ENCODE results near the gene DUSP9.

GRCh38 chrX:153620576-153620975 lies 26.4 kb upstream of the DUSP9 start:
- TF ChIP-seq POLR2A (IDR thresholded peaks at IDR 0.05) = no peak
- TF ChIP-seq, protein P1, sequence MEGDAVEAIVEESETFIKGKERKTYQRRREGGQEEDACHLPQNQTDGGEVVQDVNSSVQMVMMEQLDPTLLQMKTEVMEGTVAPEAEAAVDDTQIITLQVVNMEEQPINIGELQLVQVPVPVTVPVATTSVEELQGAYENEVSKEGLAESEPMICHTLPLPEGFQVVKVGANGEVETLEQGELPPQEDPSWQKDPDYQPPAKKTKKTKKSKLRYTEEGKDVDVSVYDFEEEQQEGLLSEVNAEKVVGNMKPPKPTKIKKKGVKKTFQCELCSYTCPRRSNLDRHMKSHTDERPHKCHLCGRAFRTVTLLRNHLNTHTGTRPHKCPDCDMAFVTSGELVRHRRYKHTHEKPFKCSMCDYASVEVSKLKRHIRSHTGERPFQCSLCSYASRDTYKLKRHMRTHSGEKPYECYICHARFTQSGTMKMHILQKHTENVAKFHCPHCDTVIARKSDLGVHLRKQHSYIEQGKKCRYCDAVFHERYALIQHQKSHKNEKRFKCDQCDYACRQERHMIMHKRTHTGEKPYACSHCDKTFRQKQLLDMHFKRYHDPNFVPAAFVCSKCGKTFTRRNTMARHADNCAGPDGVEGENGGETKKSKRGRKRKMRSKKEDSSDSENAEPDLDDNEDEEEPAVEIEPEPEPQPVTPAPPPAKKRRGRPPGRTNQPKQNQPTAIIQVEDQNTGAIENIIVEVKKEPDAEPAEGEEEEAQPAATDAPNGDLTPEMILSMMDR (IDR thresholded peaks at IDR 0.05) = no peak
- TF ChIP-seq POLR2AphosphoS5 (IDR thresholded peaks at IDR 0.05) = no peak

Data from prostate gland (tissue), 2 donors.